Suppressor macrophage treated with lipopolysaccharide for 1 hour (primary cell): Measurements from ENCODE around the gene C4orf50.
"Not testable (repeated sequence)": the region's sequence is repeated elsewhere in the genome, so short reads cannot be mapped to it uniquely, and the experiment has no call there.

Experiments
- DNase-seq, 3 donors: peaks; one replicate each; pipeline ENCODE4 v3.0.0-alpha.2; 2020 to 2022

C4orf50 gene

DNA sequence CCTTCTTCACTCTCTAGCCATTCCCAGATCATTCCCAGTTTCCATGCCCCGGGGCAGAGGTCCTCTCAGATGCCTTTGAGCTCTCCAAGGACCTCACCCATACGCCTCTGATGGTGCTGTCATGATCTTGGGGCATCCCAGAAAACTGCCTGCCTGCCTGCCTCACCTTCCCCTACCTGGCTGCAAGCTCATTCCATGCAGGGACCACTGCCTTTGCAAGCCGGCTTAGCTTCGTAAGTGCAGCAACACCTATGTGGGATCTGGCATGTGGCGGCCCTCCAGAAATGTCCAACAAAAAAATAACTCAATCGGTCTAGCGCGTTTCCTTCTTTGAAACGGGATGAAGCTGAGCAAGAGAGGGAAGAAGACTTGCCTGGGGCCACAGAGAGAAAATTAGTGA, 53.0 kb downstream of the C4orf50 start:
- DNase-seq: no peak

DNA sequence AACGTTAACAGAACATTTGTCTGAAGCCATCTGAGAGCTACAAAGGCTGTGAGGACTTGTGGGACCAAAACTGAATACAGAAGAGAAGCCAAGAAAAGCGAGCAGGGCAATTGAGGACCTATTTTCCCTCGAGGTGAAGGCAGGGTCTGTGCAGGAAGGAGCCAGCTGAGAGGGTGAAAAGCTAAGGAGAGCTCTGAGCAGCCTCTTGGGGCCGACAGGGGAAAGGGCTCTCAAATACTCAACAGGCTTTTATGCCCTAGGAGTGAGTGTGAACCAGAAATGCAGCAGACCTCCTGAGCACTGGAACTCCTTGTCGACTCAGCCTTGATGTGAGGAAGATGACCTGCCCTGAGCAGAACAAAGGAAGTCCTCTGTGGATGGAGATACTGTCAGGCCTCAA, 54.2 kb downstream of the C4orf50 start:
- no peak for DNase-seq

DNA sequence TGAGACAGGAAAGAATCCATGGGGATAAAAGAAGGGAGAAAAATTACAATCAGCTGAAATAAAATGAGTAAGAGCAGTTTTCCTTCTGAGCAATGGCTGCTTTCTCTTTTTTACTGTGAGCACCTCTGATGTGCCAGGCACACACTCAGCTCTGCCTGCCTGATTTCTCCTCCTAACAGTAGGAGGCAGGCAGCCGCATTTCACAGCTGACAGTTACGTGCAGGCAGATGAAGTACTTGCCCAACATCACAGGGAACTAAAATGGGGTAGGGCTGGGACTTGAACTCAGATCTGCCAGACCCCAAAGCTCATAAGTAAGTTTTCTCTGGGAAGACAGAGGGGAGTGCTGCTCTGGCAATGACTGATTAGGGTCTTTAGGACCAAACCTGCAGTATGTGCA, 54.6 kb downstream of the C4orf50 start:
- DNase-seq: no peak

DNA sequence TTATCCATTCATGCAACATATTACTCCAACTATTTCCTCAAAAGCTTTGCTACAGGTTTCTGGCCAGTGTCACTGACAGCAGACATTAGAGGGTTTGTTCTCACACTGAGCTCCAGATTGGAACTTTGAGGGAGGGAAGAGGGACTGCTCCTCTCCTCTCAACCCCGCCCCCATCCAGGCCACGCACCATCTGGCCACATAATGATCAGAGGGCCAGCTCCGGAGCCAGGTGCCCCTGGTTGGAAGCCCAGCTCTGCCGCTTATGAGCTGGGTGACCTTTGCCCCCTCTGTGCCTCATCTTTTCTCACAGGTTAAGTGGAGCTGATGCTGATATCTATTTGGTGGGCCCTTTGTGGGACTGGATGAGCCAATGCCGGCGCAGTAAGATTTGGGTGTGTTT, 55.8 kb downstream of the C4orf50 start:
- no peak for DNase-seq

DNA sequence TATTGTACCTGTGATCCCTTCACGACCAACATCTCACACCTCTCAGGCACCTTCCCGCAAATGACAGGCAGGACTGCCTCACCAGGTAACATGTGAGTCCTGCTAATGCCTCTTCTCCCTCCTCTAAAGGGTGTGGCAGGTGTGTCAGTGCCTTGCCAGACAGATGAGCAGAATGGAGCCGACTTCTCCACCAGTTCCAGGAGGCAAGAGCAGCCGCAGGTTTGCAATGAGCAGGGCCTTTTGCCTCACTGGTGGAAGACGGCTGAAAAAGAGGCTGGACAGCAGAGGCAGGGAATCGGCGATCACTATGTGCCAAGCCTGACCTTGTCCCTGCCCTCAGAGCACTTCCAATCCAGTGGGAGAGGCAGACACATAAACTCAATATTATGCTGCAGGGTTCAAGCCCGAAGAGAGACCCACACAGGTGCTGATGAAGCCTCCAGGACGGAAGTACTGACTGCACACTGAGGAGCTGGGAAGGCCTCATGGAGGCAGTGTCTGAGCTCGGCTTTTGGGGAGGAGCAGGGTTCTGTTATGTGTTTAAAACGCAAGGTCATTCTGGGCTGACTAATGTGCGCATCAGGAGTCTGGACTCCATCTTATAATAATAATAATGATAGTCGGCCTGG, 57.9 kb downstream of the C4orf50 start:
- DNase-seq: no peak

DNA sequence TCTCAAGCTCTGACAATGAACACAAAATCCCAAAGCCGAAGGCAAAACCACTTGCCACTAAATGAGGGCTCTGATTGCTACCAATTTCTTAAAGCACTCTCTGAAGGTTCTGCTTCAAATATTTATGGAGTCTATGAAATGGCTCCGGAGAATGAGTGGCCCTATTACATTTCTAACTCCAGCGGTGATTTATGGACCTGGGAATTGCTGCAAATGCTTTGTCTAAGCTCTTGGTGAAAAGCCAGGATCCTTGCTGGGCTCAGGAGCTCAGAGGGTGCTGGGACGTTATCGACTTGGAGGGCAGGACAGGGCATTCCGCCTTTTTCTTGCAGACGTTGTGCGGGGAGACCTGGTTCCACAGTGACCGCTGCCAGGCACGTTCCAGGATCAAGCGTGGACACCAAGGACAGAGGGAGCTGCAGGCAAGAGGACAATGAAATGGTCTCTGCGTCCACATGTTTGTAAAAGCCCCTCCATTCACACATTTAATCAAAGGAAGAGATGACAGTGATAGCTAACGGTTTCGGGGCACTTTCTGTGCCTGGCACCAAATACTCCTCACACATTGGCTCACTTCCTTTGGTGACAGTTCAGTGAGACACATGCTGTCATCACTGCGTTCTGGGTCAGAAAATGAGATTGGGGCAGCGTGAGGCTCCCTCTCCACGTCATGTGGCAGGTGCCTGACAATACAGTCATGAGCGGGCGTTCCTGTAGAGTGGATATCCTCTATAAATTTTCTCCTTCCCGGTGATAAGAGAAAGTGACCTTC, 58.8 kb downstream of the C4orf50 start:
- DNase-seq: no peak

DNA sequence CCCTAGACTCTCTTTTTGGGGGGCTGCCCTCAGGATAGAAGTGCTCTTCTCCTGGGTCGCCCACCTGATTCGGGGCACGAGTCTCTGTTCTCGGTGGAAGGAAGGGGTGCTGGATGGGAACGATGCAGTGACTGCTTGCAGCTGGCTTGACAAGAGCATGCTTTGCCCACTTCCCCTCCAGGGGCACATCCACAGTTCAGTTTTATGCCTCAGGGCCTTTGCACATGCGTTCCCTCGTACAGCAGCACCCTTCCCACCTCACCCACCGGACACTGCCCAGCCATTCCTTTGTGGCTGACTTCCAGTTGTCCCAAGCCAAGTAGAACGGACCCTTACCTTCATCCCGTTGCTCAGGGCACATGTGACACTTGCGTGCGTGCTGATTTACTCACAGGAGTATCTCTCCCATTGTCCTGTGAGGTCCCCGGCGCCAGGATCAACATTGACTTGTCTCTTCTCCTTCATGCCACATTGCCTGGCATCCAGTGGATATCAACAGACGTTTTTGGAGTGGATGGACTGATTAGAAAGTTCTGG, 60.0 kb downstream of the C4orf50 start:
- no peak for DNase-seq

DNA sequence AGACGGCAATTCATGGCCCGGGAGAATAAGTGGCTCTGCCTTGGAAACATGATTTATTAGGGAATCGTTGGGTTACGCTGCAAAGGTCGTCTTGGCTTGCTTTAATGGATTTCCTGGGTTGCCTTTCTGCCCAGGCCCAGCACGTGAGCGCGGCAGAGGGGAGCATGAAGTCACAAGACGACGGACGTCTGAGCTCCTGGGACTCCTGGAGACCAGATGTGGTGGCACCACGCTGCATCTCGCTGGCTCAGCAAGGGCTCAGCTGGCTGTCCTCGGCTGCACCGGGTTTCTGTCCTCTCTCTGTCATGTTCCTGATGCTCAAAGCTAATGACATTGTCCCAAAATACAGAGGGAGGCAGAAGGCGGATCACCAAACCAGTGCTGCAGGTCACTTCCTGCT, 61.2 kb downstream of the C4orf50 start:
- no peak for DNase-seq

DNA sequence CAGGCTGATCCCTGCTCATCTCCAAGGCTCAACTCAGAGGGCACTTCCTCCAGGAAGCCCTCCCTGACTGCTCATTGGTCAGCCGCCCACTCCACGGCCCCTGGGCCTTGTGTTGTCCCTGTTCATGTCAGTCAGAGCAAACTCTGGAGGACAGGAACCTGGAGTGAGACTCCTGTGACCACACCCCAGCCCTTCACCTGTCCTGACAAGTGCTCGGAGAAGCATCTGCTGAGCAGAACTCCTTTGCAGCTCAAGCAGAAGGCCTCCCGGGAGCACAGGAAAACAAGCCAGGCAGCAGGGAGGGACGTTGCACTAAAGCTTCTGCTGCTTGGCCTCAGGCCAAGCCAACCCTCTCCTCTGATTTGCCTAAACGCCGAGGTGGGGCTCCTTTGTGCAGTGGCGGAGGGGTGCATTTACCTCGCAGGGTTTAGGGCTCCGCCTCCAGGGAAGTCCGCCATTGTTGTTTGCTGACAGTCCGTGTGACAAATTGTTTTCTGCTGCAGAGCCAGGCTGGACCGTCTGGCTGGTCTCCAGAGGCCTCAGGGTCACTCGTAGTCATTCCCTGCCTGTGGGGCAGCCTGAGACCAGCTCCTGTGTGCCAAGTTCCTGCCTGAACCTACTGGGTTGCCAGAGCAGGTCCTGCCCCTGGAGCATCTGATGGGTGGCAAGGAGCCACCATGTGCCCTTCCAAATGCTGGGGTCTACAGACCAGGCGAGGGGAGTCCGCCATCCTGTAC, 61.8 kb downstream of the C4orf50 start:
- no peak for DNase-seq

DNA sequence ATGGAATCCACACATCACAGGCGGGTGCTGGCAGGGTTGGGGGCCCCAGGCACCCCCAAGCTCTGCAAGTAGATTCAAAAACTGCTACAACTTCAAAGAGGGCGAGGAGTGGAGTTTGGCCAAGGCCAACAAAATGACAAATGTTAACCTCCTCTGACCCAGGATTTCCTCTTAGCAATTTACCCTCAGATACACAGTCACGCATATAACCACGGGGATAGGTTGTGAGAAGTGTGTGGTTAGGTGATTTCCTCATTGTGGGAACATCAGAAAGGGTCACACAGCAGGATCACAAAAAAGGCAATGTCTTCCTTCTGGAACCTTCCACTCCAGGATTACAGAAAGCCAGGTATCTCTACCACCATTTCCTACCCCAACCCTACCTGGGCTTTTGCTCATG, 62.4 kb downstream of the C4orf50 start:
- DNase-seq: no peak

DNA sequence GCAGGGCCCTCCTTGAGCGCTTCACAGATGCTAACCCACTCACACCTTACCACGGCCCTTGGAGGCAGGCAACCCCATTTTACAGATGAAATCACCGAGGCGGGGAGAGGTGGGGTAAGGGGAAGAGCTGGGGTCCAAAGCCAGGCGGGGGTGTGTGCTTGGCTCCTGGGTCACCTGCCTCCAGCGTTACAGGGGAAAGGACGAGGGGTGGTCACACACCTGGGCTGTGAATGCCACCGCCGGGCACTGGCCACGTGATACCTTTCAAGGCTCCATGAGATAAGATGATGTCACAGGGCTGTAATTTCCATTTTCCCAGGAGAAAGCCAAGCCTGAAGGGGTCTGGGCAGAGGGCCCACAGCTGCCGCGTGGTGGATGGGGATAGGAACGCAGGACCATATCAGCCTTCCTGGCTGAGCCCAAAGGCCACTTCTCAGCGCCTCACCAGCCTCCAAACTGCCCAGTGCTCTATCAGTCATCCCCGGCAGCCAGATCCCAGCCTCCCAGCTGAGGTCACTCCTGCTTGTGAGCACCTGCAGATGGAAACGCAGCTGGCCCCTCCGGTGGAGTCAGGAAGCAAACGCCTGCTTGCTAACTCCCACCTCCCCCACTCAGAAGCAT, 62.9 kb downstream of the C4orf50 start:
- no peak for DNase-seq

DNA sequence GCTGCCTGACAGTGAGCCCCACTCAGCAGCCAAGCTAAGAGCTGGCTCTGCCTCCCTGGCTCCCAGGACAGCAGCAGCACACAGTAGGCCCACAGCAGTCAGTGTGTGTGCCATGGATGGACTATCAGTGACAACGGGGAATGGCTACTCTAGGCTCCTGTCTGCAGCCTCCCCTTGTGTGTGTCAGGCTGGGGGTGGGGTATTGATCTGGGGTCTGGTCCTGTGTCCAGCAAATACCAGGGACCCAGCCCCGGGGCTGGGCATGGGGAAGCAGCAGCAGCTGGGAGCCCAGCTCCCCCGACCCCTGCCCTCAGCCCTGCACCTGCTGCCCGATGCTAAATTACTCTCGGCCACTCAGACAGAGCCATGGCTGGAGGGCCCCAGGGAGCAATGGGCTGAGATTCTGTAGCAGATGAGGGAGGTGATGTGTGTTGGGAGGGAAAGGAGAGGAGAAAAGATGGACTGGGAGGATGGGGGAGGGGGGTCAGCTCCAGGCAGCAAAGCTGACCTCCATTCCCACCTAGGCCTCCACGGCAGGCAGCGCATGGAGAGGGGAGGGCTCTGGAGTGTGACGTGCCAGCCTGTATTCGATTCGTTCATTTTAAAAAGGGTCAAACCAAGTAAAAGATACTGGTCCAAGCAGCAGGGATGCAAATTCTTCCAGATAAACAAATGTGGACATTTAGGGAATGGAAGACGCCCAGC, 64.0 kb downstream of the C4orf50 start:
- DNase-seq: no peak

DNA sequence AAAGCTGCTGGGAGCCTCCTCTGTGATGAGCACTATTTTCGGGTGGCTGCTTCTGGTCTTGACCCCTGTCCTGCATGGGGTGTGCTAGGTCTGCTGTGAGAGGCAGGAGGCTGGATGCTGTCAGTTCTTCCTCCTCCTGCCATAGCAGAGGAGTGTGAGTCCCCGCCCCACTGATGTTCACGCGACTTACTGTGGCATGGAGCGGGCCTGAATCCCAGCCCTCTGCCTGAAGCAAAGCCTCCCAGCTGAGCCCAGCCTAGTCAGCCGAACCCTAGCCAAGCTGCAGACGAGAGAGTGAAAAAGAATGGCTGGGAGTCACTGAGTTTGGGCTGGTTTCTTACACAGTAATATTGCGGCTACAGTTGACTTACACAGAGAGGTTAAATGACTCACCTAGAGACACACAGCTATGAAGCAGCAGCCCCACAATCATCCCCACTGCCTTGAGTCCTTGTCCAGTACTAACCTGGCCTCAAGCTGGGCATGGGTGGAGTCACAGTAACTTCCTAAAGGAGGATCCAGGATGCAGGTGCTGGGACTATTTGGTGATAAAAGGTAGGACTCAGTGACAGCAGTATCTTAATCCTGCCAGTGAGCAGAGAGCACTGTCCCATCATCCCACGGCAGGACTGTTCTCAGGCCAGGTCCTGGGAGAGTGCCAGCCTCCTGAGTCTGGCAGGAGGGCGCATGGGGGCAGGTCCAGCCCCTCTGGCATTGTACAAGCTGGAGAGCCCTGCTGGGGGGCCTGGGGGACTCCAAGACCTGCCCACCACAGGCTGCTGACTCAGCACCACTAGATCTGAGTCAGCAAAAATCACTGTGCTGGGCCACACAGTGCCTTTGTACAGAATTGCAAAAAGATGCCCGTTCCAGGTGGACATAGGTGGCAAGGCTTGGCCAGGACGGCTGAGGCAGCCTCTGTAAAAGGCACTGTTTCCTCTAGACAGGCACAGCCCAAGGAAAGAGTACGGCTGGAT, 65.0 kb downstream of the C4orf50 start:
- DNase-seq: no peak

DNA sequence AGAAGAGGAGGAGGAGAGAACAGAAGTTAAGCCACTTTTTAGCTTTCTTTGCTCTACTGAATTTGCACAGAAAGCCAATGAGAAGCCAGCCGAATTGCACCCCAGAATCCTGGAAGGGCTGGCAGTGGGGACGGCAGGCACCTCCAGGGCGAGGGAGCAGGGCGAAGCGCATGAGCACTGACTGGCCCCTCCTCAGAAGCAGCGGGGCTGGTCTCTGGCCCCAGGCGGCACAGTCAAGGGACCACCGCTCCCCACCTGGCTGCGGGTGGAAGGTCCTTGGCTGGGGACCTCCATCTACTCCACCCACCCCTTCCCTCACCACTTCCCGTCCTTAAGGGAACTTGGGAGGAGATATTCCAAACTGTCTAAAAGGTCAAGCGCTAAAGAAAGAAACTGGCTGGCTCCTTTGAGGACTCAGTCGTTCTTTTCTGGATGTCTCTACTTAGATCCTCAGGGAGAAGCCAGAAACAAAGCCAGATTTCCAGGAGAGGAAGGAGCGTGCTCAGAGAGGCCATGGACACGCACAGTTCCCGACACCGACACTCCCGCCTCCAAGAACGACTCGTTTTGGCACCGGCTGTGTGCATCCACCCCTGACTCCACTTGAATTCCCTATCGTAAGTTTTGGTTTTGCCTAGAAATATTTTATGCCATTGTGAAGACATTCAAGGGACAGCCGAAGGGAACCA, 65.8 kb downstream of the C4orf50 start:
- no peak for DNase-seq

DNA sequence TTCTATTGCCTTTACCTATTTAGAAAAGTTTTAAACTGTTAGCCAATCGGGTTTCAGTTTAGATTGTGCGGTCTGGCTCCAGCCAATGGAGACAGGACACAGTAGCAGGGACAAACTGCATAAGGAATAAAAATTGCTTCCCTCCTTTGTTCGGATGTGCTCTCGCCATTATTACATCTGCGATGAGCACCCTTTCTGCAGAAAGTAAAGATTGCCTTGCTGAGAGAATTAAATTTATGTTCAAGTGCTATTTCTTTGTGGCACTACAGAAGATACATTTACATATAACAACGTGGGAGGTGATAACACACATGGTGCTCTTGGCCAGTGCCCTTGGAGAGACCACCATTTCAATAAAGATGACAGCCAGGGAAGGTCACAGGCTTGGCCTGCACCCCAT, 71.6 kb downstream of the C4orf50 start:
- not testable (repeated sequence) for DNase-seq

DNA sequence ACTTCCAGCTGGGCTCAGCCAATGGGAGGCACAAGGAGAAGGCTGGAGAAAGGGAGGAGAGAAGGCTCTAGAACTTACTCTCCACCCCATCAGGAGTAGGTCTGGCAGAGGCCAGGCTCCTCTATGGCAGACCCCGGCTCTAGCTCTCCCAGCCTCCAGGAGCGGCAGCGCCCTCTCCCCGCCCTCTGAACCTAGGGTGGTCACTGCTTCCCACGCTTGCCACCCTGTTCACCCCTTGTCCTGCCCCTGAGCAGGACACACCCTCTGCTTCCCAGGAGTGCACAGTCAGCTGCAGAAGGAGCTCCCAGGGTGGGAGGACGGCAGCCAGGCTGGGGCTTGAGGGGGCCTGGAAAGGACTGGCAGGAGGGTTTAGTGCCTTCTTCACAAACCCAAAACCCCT, 72.3 kb downstream of the C4orf50 start:
- DNase-seq: no peak

DNA sequence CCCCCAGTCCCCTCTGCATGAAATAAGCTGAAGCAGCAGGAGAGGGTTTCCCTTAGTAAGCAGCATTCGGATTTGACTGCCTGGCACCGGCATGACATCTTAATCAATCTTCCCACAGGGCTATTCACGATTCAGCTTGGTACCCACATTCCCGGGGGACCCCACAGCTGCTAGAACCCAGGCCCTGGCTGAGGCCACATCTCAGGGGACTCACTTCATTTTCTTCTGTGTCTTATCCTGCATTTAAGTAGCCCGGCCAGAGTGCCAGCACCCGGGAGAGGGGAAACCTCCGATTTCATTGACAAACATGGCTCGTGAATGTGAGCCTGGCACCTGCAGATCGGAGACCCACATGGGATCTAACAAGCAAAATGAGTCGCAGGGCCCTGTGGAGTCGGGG, 73.1 kb downstream of the C4orf50 start:
- no peak for DNase-seq

DNA sequence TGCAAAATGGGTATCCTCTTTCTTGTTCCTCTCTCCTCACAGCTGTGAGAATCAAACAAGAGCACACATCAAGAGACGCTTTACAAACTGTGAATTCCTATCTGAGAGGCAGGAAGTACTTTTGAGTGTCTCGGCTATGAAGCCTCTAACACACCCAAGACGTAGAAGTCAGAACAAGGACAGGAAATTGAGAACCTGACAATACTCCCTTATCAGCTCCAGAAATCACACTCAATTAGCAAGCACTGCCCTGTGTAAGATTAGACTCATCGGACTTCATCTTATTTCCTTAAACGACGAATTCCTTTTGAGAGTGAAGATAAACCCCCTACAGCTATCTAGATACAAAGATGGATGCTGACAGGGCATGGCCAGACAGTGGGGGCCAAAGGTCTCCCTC, 74.7 kb downstream of the C4orf50 start:
- DNase-seq: no peak

DNA sequence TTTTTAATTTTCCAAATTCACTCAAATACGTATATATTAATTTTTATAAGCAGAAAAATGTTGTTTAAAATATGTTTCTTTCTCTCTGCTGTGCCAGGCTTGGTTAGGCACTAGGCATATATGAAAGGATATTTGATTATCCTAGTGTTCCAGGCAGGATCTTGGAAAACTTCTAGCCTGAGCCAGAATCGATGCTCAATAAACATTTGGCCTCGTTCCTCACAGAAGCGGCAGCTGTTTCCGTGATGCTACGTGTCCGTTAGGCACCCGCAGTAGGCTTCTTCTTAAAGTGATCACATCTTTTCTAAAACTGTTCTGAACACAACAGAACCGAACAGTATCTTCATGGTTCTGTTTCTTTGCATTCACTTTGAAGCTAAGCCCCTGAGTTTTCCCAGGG, 75.3 kb downstream of the C4orf50 start:
- no peak for DNase-seq

DNA sequence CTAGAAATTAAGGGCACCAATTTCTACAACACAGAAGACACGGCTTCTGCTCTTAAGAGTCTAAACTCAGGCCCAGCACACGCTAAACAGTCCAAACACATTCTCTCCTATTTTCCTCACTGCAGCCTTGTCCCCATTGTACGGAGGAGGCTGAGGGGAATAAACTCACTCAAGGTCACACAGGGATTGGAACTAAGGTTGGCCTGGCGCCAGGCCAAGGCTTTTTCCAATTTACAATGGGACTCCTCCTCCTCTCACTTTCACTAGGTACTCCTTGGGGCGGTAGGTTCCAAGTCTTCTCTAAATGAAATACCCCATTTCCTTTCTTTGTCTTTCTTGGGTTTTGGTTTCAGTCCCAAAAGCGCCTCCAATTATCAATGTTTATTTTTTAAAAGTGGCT, 76.6 kb downstream of the C4orf50 start:
- no peak for DNase-seq
